Natural killer cell treated with Interleukin-12 subunit alpha and Interleukin-12 subunit beta and Interleukin-15 and Interleukin-18, amount 100 ng/mL, for 72 hours (primary cell): Measurements from ENCODE around the gene TSPAN33. TPM values are rescaled to one million over a fixed set of nuclear protein-coding genes. Genes with fewer than 3 reads are reported as not detected.

Experiments used
- ATAC-seq, 2 donors: fragments of 150-1000 bp; cut with Tn5 transposase in 1 of 2; sonication (Bioruptor Pico), chemical (Tn5 transposase) in 1 of 2; 2 replicates each; pipeline ENCODE4 v1.10.0; 2021
- DNase-seq: peaks from one replicate; pipeline ENCODE4 v3.0.0; 2022; ENCODE audit warnings: low spot score
- H3K27ac Mint-ChIP-seq, 2 donors: 1 replicate in 1 of 2; 2 replicates in 1 of 2; pipeline ENCODE4 v1.8.0; 2022; ENCODE audit warnings: mixed read lengths in 2 of 2, mild to moderate bottlenecking in 1 of 2, moderate library complexity in 1 of 2
- H3K27me3 Mint-ChIP-seq, 2 donors: 1 replicate in 1 of 2; 2 replicates in 1 of 2; pipeline ENCODE4 v1.8.0; 2022; ENCODE audit warnings: mixed read lengths in 2 of 2
- H3K36me3 Mint-ChIP-seq: one replicate; pipeline ENCODE4 v1.8.0; 2022; ENCODE audit warnings: mixed read lengths
- H3K4me1 Mint-ChIP-seq, 2 donors: 1 replicate in 1 of 2; 2 replicates in 1 of 2; pipeline ENCODE4 v1.8.0; 2022; ENCODE audit warnings: low read depth in 2 of 2, mixed read lengths in 2 of 2, mild to moderate bottlenecking in 1 of 2
- H3K4me3 Mint-ChIP-seq: one replicate; pipeline ENCODE4 v1.8.0; 2022; ENCODE audit warnings: mixed read lengths
- H3K9me3 Mint-ChIP-seq: 2 replicates; pipeline ENCODE4 v1.8.0; 2022; ENCODE audit warnings: mixed read lengths
- total RNA-seq, 2 donors: library from RNA; stranded (reverse); gene quantifications; one replicate each; pipeline ENCODE4 v1.2.3, GENCODE V29; 2022

TSPAN33 gene
- total RNA-seq, 2 donors from 2014 or later = 17.0 to 74.0 TPM

- Mint-ChIP-seq H3K27me3 (peaks cover 0 to 23% of the 10 kb centered on the region in 2 donors), H3K36me3 (no peaks in the 10 kb centered on the region), H3K4me3 (no peak overlapping the region), H3K27ac (no peak overlapping the region), H3K9me3 (no peaks in the 10 kb centered on the region), H3K4me1 (peaks cover 5 to 34% of the 10 kb centered on the region in 2 donors)
- ATAC-seq = no peak
- no peak for DNase-seq
Measured at GRCh38 chr7:129149511-129149910, 5.0 kb downstream of the TSPAN33 start.

GRCh38 chr7:129150199-129150996 lies 5.9 kb downstream of the TSPAN33 start:
- H3K36me3 Mint-ChIP-seq = no peaks in the 10 kb centered on the region
- ATAC-seq = no peak
- H3K27me3 Mint-ChIP-seq = peaks cover 0 to 23% of the 10 kb centered on the region in 2 donors
- H3K27ac Mint-ChIP-seq = no peak overlapping the region
- peaks cover 5 to 31% of the 10 kb centered on the region in 2 donors for H3K4me1 Mint-ChIP-seq
- DNase-seq = no peak
- H3K9me3 Mint-ChIP-seq = no peaks in the 10 kb centered on the region
- no peak overlapping the region for H3K4me3 Mint-ChIP-seq

GRCh38 chr7:129157651-129158050 lies 13.1 kb downstream of the TSPAN33 start:
- no peak overlapping the region for H3K27ac Mint-ChIP-seq
- ATAC-seq (no peak), DNase-seq (no peak)
- H3K27me3 Mint-ChIP-seq = no peaks in the 10 kb centered on the region
- H3K4me1 Mint-ChIP-seq = peaks cover 0 to 3% of the 10 kb centered on the region in 2 donors
- no peak overlapping the region for H3K4me3 Mint-ChIP-seq
- no peaks in the 10 kb centered on the region for H3K9me3 Mint-ChIP-seq
- H3K36me3 Mint-ChIP-seq = no peaks in the 10 kb centered on the region

- no peak for ATAC-seq
- H3K36me3 Mint-ChIP-seq = no peaks in the 10 kb centered on the region
- no peaks in the 10 kb centered on the region for H3K9me3 Mint-ChIP-seq
- no peak overlapping the region for H3K27ac Mint-ChIP-seq
- DNase-seq = no peak
- H3K4me3 Mint-ChIP-seq = no peak overlapping the region
- H3K27me3 Mint-ChIP-seq = no peaks in the 10 kb centered on the region
- peaks cover 5 to 6% of the 10 kb centered on the region in 2 donors for H3K4me1 Mint-ChIP-seq
Measured at GRCh38 chr7:129159539-129159938, 15.0 kb downstream of the TSPAN33 start.

- H3K36me3 Mint-ChIP-seq = no peaks in the 10 kb centered on the region
- ATAC-seq = peak in 1 of 2 donors; percentile 20
- H3K4me3 Mint-ChIP-seq = no peak overlapping the region
- no peak for DNase-seq
- no peak overlapping the region for H3K27ac Mint-ChIP-seq
- peaks cover 5 to 6% of the 10 kb centered on the region in 2 donors for H3K4me1 Mint-ChIP-seq
- no peaks in the 10 kb centered on the region for H3K27me3 Mint-ChIP-seq
- no peaks in the 10 kb centered on the region for H3K9me3 Mint-ChIP-seq
Measured at GRCh38 chr7:129160161-129160905, 15.8 kb downstream of the TSPAN33 start.

GRCh38 chr7:129161524-129162225 lies 17.2 kb downstream of the TSPAN33 start:
- Mint-ChIP-seq H3K4me1 (peaks cover 5 to 6% of the 10 kb centered on the region in 2 donors), H3K9me3 (no peaks in the 10 kb centered on the region), H3K36me3 (no peaks in the 10 kb centered on the region), H3K4me3 (no peak overlapping the region), H3K27ac (peak overlapping the region in 1 of 2 donors; percentile 37), H3K27me3 (no peaks in the 10 kb centered on the region)
- no peak for DNase-seq
- ATAC-seq = no peak

GRCh38 chr7:129162732-129163131 lies 18.2 kb downstream of the TSPAN33 start:
- DNase-seq (no peak), ATAC-seq (peak in 1 of 2 donors; percentile 29)
- Mint-ChIP-seq H3K4me3 (no peak overlapping the region), H3K4me1 (peaks cover 6 to 8% of the 10 kb centered on the region in 2 donors), H3K27me3 (no peaks in the 10 kb centered on the region), H3K36me3 (no peaks in the 10 kb centered on the region), H3K9me3 (no peaks in the 10 kb centered on the region), H3K27ac (peak overlapping the region in 1 of 2 donors; percentile 29)

GRCh38 chr7:129163875-129164544 lies 19.5 kb downstream of the TSPAN33 start:
- ATAC-seq = no peak
- H3K9me3 Mint-ChIP-seq = no peaks in the 10 kb centered on the region
- H3K27ac Mint-ChIP-seq = peak overlapping the region in 1 of 2 donors; percentile 29
- no peaks in the 10 kb centered on the region for H3K36me3 Mint-ChIP-seq
- peaks cover 6 to 10% of the 10 kb centered on the region in 2 donors for H3K4me1 Mint-ChIP-seq
- no peak overlapping the region for H3K4me3 Mint-ChIP-seq
- DNase-seq = no peak
- no peaks in the 10 kb centered on the region for H3K27me3 Mint-ChIP-seq

GRCh38 chr7:129166745-129167144 lies 22.2 kb downstream of the TSPAN33 start:
- DNase-seq (no peak), ATAC-seq (no peak)
- Mint-ChIP-seq H3K36me3 (no peaks in the 10 kb centered on the region), H3K27ac (no peak overlapping the region), H3K27me3 (no peaks in the 10 kb centered on the region), H3K9me3 (no peaks in the 10 kb centered on the region), H3K4me3 (no peak overlapping the region), H3K4me1 (peaks cover 14 to 17% of the 10 kb centered on the region in 2 donors)

GRCh38 chr7:129167817-129168216 lies 23.3 kb downstream of the TSPAN33 start:
- Mint-ChIP-seq H3K9me3 (no peaks in the 10 kb centered on the region), H3K36me3 (no peaks in the 10 kb centered on the region), H3K4me3 (peak overlapping the region; percentile 45), H3K27me3 (no peaks in the 10 kb centered on the region), H3K27ac (no peak overlapping the region), H3K4me1 (peaks cover 14 to 17% of the 10 kb centered on the region in 2 donors)
- ATAC-seq (no peak), DNase-seq (no peak)

- ATAC-seq (no peak), DNase-seq (no peak)
- H3K27ac Mint-ChIP-seq = no peak overlapping the region
Measured at GRCh38 chr7:129168231-129169021, 23.9 kb downstream of the TSPAN33 start.

GRCh38 chr7:129169171-129169671 lies 24.7 kb downstream of the TSPAN33 start:
- H3K9me3 Mint-ChIP-seq = no peaks in the 10 kb centered on the region
- H3K27me3 Mint-ChIP-seq = peaks cover 0 to under 1% of the 10 kb centered on the region in 2 donors
- peak overlapping the region; percentile 76 for H3K4me3 Mint-ChIP-seq
- DNase-seq (peak; percentile 63), ATAC-seq (peak; percentile 82 to 88)
- no peaks in the 10 kb centered on the region for H3K36me3 Mint-ChIP-seq
- H3K4me1 Mint-ChIP-seq = peaks cover 9 to 12% of the 10 kb centered on the region in 2 donors
- H3K27ac Mint-ChIP-seq = peak overlapping the region in 1 of 2 donors; percentile 57

More at GRCh38 chr7:129168231-129169021, 23.9 kb downstream of the TSPAN33 start:
- H3K27me3 Mint-ChIP-seq = no peaks in the 10 kb centered on the region
- H3K36me3 Mint-ChIP-seq = no peaks in the 10 kb centered on the region
- no peaks in the 10 kb centered on the region for H3K9me3 Mint-ChIP-seq
- H3K4me3 Mint-ChIP-seq = peak overlapping the region; percentile 50
- peaks cover 11 to 15% of the 10 kb centered on the region in 2 donors for H3K4me1 Mint-ChIP-seq
